ENCODE measurements around the gene CNTFR. TPM values are rescaled to one million over a fixed set of nuclear protein-coding genes. Genes with fewer than 3 reads are reported as not detected.

The CNTFR gene
- total RNA-seq, 1 donor from 2014 or later: 8.3 TPM

GRCh38 chr9:34550016-34550680 is 39.4 kb downstream of the CNTFR start:
- Histone ChIP-seq H3K36me3 (no peaks in the 10 kb centered on the region), H3K4me3 (no peak overlapping the region), H3K4me1 (peaks cover 6% of the 10 kb centered on the region), H3K27ac (no peak overlapping the region), H3K27me3 (no peaks in the 10 kb centered on the region), H3K9me3 (no peaks in the 10 kb centered on the region)
- intact Hi-C loops (cut with DNase I): no loop called here
- TF ChIP-seq CTCF (IDR thresholded peaks at IDR 0.05) (no peak), POLR2A (IDR thresholded peaks at IDR 0.05) (no peak), POLR2AphosphoS5 (IDR thresholded peaks at IDR 0.05; ENCODE audit: insufficient read depth in 1 of 2, low read depth in 1 of 2) (no peak)
- no peak for DNase-seq (ENCODE audit: extremely low spot score in 2 of 2)

DNA sequence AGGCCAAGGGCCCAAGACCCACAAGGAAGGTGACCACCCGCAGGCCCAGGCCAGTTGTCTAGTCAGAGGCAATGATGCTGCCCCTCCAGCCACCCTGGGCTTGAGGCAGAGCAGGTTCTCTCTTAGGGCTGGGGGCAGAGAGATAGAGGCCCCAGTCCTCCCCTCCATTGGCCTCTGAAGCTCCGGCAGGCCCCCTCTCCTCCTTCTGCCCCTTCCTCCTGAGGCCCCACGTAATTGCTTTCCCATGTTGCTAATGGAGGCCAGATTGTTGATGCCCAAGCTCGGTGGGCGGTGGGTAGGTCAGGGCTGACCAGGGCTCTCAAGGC is 40.2 kb downstream of the CNTFR start:
- Histone ChIP-seq H3K4me1 (no peaks in the 10 kb centered on the region), H3K27me3 (no peaks in the 10 kb centered on the region), H3K27ac (no peak overlapping the region), H3K9me3 (no peaks in the 10 kb centered on the region), H3K36me3 (no peaks in the 10 kb centered on the region), H3K4me3 (no peak overlapping the region)
- no peak for DNase-seq (ENCODE audit: extremely low spot score in 2 of 2)
- TF ChIP-seq POLR2A (IDR thresholded peaks at IDR 0.05): no peak
- no peak for TF ChIP-seq CTCF (IDR thresholded peaks at IDR 0.05)
- no peak for TF ChIP-seq POLR2AphosphoS5 (IDR thresholded peaks at IDR 0.05; ENCODE audit: insufficient read depth in 1 of 2, low read depth in 1 of 2)
- intact Hi-C loops (cut with DNase I): loop anchor here (2.0 to 5.0 kb wide), 2 partner anchors 43 to 53 kb away; no protein-coding TSS in a partner anchor

DNA sequence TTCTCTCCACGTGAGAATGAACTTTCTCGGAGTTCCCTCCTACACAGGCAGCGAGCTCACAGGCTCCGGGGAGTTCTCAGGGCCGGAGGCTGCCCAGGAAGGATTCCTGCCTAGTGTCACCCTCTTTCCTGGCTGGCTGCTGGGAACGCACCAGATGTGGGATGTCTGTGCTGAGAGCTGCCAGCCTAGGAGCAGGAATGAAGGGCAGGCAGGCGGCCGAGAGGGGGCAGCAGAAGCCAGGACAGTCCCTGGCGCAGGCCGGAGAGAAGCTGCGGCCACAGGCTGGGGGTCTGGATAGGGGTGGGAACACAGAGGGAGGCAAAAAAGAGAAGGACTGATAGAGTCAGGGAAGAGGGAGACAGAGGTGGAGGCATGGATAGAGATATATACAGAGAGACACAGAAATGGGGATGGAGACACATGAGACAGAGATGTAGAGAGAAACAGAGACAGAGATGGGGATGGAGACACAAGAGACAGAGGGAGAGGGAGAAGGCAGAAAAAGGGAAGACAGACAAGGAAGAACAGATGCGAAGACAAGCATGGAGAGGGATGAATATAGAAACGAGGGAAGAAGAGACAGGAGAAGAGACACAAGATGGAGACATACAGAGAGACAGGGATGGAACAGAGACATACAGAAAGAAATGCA is 41.4 kb downstream of the CNTFR start:
- peak in 1 of 2 donors; percentile 61 for TF ChIP-seq POLR2AphosphoS5 (IDR thresholded peaks at IDR 0.05; ENCODE audit: insufficient read depth in 1 of 2, low read depth in 1 of 2)
- no peak for TF ChIP-seq POLR2A (IDR thresholded peaks at IDR 0.05)
- peak; percentile 68 to 84 (median 69) for TF ChIP-seq CTCF (IDR thresholded peaks at IDR 0.05)
- H3K27ac ChIP-seq: no peak overlapping the region
- no peaks in the 10 kb centered on the region for H3K9me3 ChIP-seq
- no peak for DNase-seq (ENCODE audit: extremely low spot score in 2 of 2)
- H3K36me3 ChIP-seq: no peaks in the 10 kb centered on the region
- H3K4me1 ChIP-seq: no peaks in the 10 kb centered on the region
- H3K4me3 ChIP-seq: no peak overlapping the region
- no peaks in the 10 kb centered on the region for H3K27me3 ChIP-seq
- intact Hi-C loops (cut with DNase I): loop anchor here (2.0 to 5.0 kb wide), 2 partner anchors 44 to 55 kb away; no protein-coding TSS in a partner anchor

DNA sequence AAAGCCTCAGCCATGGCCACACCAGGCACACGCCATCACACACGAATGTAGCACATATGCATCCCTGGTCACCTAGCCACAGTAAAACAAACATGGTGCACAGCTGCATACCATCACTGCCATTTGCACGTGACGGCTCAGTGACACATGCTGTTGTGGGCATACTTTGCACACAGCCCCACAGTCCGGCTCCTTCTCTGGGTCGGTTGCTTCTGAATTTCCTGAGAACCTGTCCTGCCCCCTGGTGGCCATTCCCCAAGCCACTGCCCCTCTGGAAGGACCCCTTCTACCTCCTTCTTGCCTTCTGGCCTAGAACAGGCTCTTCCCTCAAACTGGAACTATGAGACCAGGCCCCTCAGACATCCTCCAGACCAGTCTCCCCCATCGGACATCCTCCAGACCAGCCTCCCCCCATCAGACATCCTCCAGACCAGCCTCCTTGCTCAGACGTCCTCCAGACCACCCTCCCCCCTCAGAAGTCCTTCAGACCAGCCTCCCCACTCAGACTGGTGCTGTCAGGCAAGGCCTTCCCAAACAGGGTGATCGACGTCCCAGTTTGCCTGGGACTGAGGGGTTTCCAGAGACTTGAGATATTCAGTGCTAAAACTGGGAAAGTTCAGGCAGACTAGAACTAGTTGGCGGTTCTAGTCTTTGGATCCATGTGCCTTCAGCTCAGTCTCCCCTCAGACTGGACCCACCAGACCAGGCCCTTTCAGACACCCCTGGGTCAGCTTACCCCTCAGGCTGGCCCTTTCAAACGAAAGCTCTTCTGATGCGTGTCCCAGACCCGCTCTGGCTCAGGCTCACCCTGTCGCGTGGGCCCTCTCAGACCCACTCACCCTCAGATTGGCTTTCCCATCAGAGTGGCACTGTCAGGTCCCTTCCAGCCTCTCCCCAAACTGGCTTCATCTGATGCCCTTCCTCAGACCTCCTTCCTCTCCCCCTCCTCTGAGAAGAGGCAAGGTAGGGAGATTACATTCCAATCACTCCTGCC is 42.4 kb downstream of the CNTFR start:
- no peaks in the 10 kb centered on the region for H3K9me3 ChIP-seq
- TF ChIP-seq POLR2AphosphoS5 (IDR thresholded peaks at IDR 0.05; ENCODE audit: insufficient read depth in 1 of 2, low read depth in 1 of 2) (no peak), CTCF (IDR thresholded peaks at IDR 0.05) (peak in 2 of 3 experiments; percentile 35 to 54), POLR2A (IDR thresholded peaks at IDR 0.05) (no peak)
- no peak overlapping the region for H3K4me3 ChIP-seq
- no peaks in the 10 kb centered on the region for H3K36me3 ChIP-seq
- intact Hi-C loops (cut with DNase I): loop anchor here (5.0 kb wide), 1 partner anchor 45 kb away; no protein-coding TSS in a partner anchor
- no peaks in the 10 kb centered on the region for H3K4me1 ChIP-seq
- no peak for DNase-seq (ENCODE audit: extremely low spot score in 2 of 2)
- H3K27me3 ChIP-seq: no peaks in the 10 kb centered on the region
- no peak overlapping the region for H3K27ac ChIP-seq
